Measurements from ENCODE around the gene HSD11B1L.

HSD11B1L gene

GRCh38 chr19:5707576-5708575, 27.0 kb downstream of the HSD11B1L start:
- no peak overlapping the region for H3K27ac ChIP-seq
- no peak for TF ChIP-seq CTCF (conservative IDR thresholded peaks at IDR 0.05)

GRCh38 chr19:5711025-5711424, 30.2 kb downstream of the HSD11B1L start:
- no peak for TF ChIP-seq CTCF (conservative IDR thresholded peaks at IDR 0.05)
- no peak overlapping the region for H3K27ac ChIP-seq

DNA sequence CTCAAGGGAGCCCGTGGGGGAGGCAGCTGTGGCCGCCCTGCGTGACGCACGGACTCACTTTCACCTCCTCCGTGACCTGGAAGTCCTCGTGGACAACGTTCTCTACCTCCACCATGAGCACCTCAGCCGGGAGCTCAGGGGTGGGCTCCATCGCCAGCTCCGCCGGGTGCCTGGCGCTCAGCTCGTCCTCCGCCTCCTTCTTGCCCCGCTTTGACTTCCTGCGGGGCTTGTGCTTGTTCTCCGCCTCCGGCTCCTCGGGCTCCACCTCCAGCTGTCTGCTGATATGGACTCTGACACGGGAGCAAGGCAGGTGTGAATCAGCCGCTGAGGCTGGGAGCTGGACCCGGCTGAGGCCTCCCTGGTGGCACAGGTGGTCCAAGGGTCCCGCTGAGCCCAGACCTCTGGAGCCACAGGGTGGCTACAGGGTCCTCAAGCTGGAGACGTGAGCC, 30.9 kb downstream of the HSD11B1L start:
- no peak overlapping the region for H3K27ac ChIP-seq
- no peak for TF ChIP-seq CTCF (conservative IDR thresholded peaks at IDR 0.05)

DNA sequence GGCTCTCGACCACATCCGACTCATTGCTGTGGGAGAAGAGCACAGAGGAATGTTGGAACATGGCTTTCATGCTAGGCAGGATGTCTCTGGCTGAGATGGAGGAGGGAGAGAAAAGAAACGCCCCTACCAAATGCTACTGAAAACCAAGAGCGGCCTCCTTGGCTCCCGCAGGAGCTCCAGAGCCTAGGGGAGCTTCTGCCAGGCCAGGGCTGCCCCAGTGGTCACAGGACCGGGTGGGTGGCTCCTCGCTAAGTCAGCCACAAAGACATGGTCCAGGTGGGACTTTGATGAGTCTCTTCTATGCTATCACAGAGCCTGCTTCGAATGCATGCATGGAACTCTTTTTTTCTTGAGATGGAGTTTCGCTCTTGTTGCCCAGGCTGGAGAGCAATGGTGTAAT, 32.4 kb downstream of the HSD11B1L start:
- H3K27ac ChIP-seq: no peak overlapping the region
- no peak for TF ChIP-seq CTCF (conservative IDR thresholded peaks at IDR 0.05)

- no peak overlapping the region for H3K27ac ChIP-seq
- TF ChIP-seq CTCF (conservative IDR thresholded peaks at IDR 0.05): no peak
Observed at GRCh38 chr19:5714816-5715215, 34.0 kb downstream of the HSD11B1L start.

DNA sequence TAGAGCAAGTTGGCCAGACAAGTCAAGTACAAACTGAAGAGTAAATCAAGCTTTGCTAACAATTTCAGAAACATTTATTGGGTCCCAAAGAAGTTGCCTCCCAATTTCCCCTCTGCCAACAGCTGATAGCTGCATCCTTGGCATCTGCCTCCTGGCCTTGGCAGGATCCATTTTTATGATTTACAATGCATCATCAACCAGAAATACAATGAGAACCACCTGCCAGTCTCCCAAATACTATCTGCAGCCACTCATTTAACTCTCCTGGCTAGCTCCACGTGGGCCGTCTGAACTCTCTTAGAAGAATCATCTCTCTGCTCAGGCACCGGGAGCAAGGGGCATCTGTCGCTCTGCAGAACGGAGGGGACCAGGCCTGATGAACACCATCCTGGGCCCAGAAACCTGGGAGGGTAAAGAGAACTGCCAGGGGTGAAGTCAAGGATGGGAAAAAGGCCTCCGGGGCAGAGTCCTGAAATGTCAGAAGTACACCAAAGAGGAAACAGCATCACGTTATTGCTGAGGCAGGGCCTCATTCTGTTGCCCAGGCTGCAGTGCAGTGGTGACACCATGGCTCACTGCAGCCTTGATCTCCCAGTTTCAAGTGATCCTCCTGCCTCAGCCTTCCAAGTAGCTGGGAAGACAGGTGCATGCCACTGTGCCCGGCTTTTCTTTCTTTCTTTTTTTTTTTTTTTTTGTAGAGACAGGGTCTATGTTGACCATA, 36.5 kb downstream of the HSD11B1L start:
- H3K27ac ChIP-seq: no peak overlapping the region
- no peak for TF ChIP-seq CTCF (conservative IDR thresholded peaks at IDR 0.05)

DNA sequence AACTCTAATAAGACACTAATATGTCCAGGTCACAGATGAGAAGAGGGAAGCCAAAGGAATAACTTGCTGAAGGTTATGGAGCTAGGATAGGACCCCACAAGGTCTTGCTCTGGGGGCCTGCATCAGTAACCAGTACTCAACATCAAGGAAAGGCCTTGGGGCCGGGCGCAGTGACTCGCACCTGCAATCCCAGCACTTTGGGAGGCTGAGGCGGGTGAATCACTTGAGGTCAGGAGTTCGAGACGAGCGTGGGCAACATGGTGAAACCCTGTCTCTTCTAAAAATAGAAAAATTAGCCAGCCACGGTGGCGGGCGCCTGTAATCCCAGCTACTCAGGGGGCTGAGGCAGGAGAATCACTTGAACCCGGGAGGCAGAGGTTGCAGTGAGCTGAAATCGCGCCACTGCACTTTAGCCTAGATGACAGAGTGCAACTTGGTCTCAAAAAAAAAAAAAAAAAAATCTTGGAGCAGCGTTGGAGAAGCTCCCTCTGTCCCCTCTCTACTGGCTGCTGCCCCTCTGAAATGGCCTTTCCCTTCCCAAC, 37.3 kb downstream of the HSD11B1L start:
- peak overlapping the region; percentile 87 for H3K27ac ChIP-seq
- TF ChIP-seq CTCF (conservative IDR thresholded peaks at IDR 0.05): no peak

Data from VCaP (cell line).